Measurements from ENCODE around the gene ATG3. TPM values are rescaled to one million over a fixed set of nuclear protein-coding genes. Genes with fewer than 3 reads are reported as not detected.
A peak's percentile ranks its signal among the peaks of the same experiment; 100 is the strongest.

The ATG3 gene
- total RNA-seq, 1 experiment from 2014 or later = 59.3 TPM

DNA sequence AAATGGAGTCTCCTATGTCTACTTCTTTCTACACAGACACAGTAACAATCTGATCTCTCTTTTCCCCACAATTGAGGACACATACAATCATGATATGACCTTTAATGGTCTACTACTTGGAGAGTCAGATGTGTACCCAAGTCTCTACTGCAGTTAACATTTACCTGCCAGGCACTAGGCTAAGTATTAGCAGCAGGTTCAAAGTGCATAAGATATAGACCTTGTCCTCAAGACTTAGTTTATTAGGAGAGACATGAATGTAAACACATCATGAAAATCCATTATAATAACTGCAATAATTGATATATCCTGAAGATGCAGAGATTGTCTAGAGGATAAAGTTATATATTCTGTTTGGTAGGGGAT is 3.2 kb upstream of the ATG3 start:
- TF ChIP-seq, protein P1, sequence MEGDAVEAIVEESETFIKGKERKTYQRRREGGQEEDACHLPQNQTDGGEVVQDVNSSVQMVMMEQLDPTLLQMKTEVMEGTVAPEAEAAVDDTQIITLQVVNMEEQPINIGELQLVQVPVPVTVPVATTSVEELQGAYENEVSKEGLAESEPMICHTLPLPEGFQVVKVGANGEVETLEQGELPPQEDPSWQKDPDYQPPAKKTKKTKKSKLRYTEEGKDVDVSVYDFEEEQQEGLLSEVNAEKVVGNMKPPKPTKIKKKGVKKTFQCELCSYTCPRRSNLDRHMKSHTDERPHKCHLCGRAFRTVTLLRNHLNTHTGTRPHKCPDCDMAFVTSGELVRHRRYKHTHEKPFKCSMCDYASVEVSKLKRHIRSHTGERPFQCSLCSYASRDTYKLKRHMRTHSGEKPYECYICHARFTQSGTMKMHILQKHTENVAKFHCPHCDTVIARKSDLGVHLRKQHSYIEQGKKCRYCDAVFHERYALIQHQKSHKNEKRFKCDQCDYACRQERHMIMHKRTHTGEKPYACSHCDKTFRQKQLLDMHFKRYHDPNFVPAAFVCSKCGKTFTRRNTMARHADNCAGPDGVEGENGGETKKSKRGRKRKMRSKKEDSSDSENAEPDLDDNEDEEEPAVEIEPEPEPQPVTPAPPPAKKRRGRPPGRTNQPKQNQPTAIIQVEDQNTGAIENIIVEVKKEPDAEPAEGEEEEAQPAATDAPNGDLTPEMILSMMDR (conservative IDR thresholded peaks at IDR 0.05) = no peak
- Histone ChIP-seq H3K4me2 (ENCODE audit: insufficient read depth, insufficient read length, low read length) (peak overlapping the region; percentile 13), H2BK12ac (ENCODE audit: insufficient read length, low read depth, low read length) (no peak overlapping the region), H4K5ac (ENCODE audit: insufficient read length, low read depth, low read length) (no peak overlapping the region), H3K56ac (ENCODE audit: insufficient read length, low read depth, low read length) (no peak overlapping the region), H3K27me3 (ENCODE audit: insufficient read depth, low read length) (no peaks in the 10 kb centered on the region), H2BK5ac (ENCODE audit: insufficient read length, low read length) (no peak overlapping the region), H3K79me2 (ENCODE audit: insufficient read depth, low read length) (no peaks in the 10 kb centered on the region), H3K23ac (ENCODE audit: insufficient read length, low read depth, low read length) (no peak overlapping the region), H3K18ac (ENCODE audit: insufficient read length, low read depth, low read length) (no peak overlapping the region), H4K20me1 (ENCODE audit: control insufficient read depth, insufficient read depth, insufficient read length) (no peaks in the 10 kb centered on the region), H2BK20ac (ENCODE audit: low read depth, low read length, poor library complexity, severe bottlenecking) (no peak overlapping the region), H2BK120ac (ENCODE audit: low read depth, low read length, poor library complexity, severe bottlenecking) (no peak overlapping the region), H3K14ac (ENCODE audit: insufficient read depth, low read length) (no peak overlapping the region), H3K9me3 (ENCODE audit: control insufficient read depth, low read depth, low read length) (no peaks in the 10 kb centered on the region), H3K4ac (ENCODE audit: low read depth, low read length) (no peak overlapping the region), H2AFZ (ENCODE audit: low read length) (no peak overlapping the region), H3K27ac (ENCODE audit: insufficient read length, low read depth, low read length) (no peak overlapping the region), H3K23me2 (ENCODE audit: insufficient read length, low read depth, low read length, poor library complexity, severe bottlenecking) (peaks cover 5% of the 10 kb centered on the region), H2BK15ac (ENCODE audit: low read depth, low read length) (no peak overlapping the region), H3K4me1 (ENCODE audit: insufficient read depth, low read length) (no peaks in the 10 kb centered on the region), H4K8ac (replicated peaks; ENCODE audit: insufficient read length, low read depth, low read length) (no peak overlapping the region), H2AK5ac (ENCODE audit: insufficient read length, low read length) (no peak overlapping the region), H3T11ph (ENCODE audit: low read length) (no peak overlapping the region), H3K79me1 (ENCODE audit: insufficient read depth, low read depth, low read length, poor library complexity, severe bottlenecking) (no peaks in the 10 kb centered on the region), H3K9ac (ENCODE audit: extremely low read depth, insufficient read length, low read length) (no peak overlapping the region), H4K91ac (ENCODE audit: insufficient read length, low read depth, low read length) (no peak overlapping the region)
- Mint-ChIP-seq H3K27ac (peak overlapping the region in 2 of 3 experiments; percentile 19 to 84; a peak in 3 of 7 replicates), H3K4me1 (peaks cover 27 to 36% of the 10 kb centered on the region in 2 experiments), H3K27me3 (ENCODE audit: low read depth) (no peaks in the 10 kb centered on the region), H3K9me3 (no peaks in the 10 kb centered on the region), H3K4me3 (peak overlapping the region in 1 of 2 experiments; percentile 90; a peak in 2 of 5 replicates), H3K36me3 (ENCODE audit: insufficient read depth in 1 of 3, low read depth in 3 of 3) (peaks cover 2 to 29% (median 26%) of the 10 kb centered on the region in 3 experiments; a peak in 6 of 7 replicates)
- no peak for DNase-seq

All from H9 (cell line).